Parathyroid adenoma (tissue), 2 donors: ENCODE measurements around the gene YRDC.

Experiments used
- H2AFZ ChIP-seq: fragments of 300-600 bp; sonication (generic); one replicate; pipeline ENCODE4 v1.7.0; 2017; ENCODE audit warnings: antibody characterized with exemption, mild to moderate bottlenecking
- H3K27ac ChIP-seq: fragments of 300-600 bp; sonication (generic); one replicate; pipeline ENCODE4 v1.7.0; 2017
- H3K27me3 ChIP-seq: fragments of 300-600 bp; sonication (generic); one replicate; pipeline ENCODE4 v1.7.0; 2017; ENCODE audit warnings: low read length; ENCODE audit not compliant: control insufficient read depth, insufficient read depth
- H3K36me3 ChIP-seq: fragments of 300-600 bp; sonication (generic); one replicate; pipeline ENCODE4 v1.7.0; 2017; ENCODE audit warnings: low read length; ENCODE audit not compliant: control insufficient read depth, insufficient read depth
- H3K4me1 ChIP-seq: fragments of 300-600 bp; sonication (generic); one replicate; pipeline ENCODE4 v1.7.0; 2017; ENCODE audit warnings: control low read depth
- H3K4me2 ChIP-seq: fragments of 300-600 bp; sonication (generic); one replicate; pipeline ENCODE4 v1.7.0; 2017; ENCODE audit warnings: low read length
- H3K4me3 ChIP-seq: fragments of 300-600 bp; sonication (generic); one replicate; pipeline ENCODE4 v1.7.0; 2017; ENCODE audit warnings: low read depth, low read length
- H3K79me2 ChIP-seq: fragments of 300-600 bp; sonication (generic); one replicate; pipeline ENCODE4 v1.7.0; 2017; ENCODE audit warnings: control low read depth
- H3K9ac ChIP-seq: fragments of 300-600 bp; sonication (generic); one replicate; pipeline ENCODE4 v1.7.0; 2017; ENCODE audit warnings: mild to moderate bottlenecking
- H3K9me3 ChIP-seq: fragments of 300-600 bp; sonication (generic); one replicate; pipeline ENCODE4 v1.7.0; 2017; ENCODE audit warnings: low read length; ENCODE audit not compliant: control insufficient read depth
- TF ChIP-seq, protein P1 (sequence below): fragments of 300-600 bp; sonication (generic); IDR thresholded peaks from one replicate; pipeline ENCODE4 v1.7.0; 2017; ENCODE audit warnings: antibody characterized with exemption, mild to moderate bottlenecking
- donor health status: primary hyperparathyroidism.

The YRDC gene

DNA sequence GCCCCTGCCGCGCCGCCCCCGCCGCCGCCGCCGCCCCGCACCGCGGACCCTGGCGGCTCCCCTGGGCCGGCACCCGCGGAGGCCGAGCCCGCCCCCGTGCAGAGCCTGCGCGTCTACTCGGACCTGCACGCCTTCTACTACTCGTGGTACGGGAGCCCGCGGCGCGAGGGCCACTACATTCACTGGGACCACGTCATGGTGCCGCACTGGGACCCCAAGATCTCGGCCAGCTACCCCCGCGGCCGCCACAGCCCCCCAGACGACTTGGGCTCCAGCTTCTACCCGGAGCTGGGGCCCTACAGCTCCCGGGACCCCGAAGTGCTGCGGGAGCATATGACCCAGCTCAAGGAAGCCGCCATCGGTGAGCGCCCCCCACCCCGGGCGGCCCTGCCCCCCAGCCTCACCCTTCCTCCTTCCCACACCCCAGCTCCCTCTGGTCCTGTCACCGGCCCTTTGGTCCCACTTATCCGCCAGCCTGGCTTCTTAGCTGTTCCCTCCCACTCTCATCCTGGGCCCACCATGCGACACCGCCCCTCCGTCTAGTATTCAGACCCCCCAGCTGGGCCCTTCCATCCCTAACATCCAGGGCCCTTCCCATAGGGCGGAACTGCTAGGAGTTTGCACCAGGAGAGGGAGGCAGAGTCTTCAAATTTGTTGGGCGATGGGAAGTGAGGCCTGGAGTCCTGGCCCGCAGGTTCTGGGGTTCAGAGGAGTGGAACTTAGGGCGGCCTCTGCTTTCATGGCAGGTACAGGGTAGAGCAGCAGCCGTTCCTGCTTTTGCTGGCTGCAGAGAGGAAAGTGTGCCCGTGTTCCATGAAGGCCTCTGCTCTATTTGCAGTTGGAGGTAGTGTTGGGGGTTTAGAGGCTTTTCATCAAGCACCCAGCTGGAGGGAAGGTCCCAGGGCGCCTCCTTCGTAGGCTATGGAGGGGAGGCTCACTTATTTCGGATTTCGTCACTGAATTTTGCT, 13.4 kb downstream of the YRDC start:
- Histone ChIP-seq H3K27me3 (no peaks in the 10 kb centered on the region), H3K4me1 (no peaks in the 10 kb centered on the region), H3K9me3 (no peaks in the 10 kb centered on the region), H3K9ac (no peak overlapping the region), H3K4me3 (peak overlapping the region; percentile 38), H3K27ac (no peak overlapping the region), H3K79me2 (no peaks in the 10 kb centered on the region), H3K4me2 (peak overlapping the region; percentile 56), H3K36me3 (no peaks in the 10 kb centered on the region), H2AFZ (peak overlapping the region; percentile 50)
- TF ChIP-seq, protein P1, sequence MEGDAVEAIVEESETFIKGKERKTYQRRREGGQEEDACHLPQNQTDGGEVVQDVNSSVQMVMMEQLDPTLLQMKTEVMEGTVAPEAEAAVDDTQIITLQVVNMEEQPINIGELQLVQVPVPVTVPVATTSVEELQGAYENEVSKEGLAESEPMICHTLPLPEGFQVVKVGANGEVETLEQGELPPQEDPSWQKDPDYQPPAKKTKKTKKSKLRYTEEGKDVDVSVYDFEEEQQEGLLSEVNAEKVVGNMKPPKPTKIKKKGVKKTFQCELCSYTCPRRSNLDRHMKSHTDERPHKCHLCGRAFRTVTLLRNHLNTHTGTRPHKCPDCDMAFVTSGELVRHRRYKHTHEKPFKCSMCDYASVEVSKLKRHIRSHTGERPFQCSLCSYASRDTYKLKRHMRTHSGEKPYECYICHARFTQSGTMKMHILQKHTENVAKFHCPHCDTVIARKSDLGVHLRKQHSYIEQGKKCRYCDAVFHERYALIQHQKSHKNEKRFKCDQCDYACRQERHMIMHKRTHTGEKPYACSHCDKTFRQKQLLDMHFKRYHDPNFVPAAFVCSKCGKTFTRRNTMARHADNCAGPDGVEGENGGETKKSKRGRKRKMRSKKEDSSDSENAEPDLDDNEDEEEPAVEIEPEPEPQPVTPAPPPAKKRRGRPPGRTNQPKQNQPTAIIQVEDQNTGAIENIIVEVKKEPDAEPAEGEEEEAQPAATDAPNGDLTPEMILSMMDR, result peak; percentile 10

DNA sequence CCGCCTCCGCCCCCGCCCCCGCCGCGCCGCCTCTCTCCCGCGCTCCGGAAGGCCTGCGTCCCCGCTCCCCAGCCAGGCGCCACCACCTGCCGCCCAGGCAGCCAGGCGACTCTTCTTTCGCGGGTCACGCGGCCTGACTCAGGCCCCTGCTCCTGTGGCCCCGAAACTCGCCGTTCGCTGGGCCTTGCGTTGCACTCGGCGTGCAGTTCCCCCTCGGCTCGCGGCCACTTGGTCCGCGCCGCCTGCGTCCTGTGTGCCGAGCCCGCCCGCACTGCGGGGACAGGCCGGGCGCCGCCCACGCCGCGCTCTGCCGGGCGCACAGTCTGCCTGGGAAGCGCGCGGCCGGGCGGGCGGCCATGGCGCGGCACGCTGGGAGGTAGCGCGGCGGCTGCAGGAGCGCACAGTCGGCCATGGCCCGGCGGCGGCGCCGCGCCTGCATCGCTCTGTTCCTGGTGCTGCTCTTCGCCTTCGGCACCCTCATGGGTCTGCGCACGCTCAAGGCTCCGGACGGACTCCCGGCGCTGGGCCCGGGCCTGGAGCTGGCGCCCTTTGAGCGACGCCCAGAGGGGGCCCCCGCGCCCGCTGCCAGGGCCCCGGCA, 14.1 kb downstream of the YRDC start, which contains the start of gene MANEAL:
Gene MANEAL (plus strand): TSS at position 75 of the 599 bp plus-strand sequence. CDS start 336 bp downstream, at position 411.
- H3K36me3 ChIP-seq, result no peaks in the 10 kb centered on the region
- no peak within 1 kb of the TSS for H3K27ac ChIP-seq
- no peaks in the 10 kb centered on the region for H3K9me3 ChIP-seq
- H3K27me3 ChIP-seq, result no peaks in the 10 kb centered on the region
- H3K79me2 ChIP-seq, result no peaks in the 10 kb centered on the region
- peak within 1 kb of the TSS; percentile 38 for H3K4me3 ChIP-seq
- no peaks in the 10 kb centered on the region for H3K4me1 ChIP-seq
- TF ChIP-seq, protein P1, result no peak
- no peak within 1 kb of the TSS for H3K9ac ChIP-seq
- peak within 1 kb of the TSS; percentile 83 for H2AFZ ChIP-seq
- H3K4me2 ChIP-seq, result peak within 1 kb of the TSS; percentile 78

DNA sequence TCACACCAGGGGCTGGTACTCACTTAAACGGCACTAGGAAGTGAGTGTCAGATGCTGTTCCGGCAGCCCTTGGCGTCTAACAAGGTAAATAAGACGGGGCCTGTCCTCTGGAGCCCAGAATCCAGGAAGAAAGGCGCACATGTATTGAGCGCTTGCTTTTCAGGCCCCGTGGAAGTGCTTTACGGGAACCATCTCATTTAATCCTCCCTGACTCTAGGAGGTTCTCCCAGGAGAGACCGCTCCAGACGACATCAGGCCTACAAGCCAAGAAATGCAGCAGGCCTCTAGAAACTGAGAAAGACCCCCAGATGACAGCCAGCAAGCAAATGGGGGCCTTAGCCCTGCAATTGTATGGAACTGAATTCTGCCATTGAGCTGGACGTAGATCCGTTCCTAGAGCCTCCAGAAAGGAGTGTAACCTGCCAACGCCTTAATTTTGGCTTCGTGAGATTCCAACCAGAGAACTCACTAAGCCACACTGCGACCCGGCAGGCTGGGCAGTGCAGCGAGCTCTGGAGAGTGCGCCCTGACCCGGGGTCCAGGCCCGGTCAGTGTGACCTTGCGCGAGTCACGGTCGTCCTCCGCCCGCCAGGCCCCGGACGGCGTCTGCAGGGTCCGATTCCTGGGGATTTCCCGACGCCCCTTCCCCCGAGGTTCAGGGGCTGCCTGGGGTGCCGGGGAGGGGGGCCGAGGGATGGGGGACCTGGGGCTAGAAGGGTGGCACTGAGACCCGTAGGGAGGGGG, 14.9 kb downstream of the YRDC start:
- Histone ChIP-seq H3K9ac (no peak overlapping the region), H3K9me3 (no peaks in the 10 kb centered on the region), H3K4me1 (no peaks in the 10 kb centered on the region), H3K79me2 (no peaks in the 10 kb centered on the region), H3K27ac (no peak overlapping the region), H3K4me2 (peak overlapping the region; percentile 44), H3K27me3 (no peaks in the 10 kb centered on the region), H3K36me3 (no peaks in the 10 kb centered on the region), H2AFZ (peak overlapping the region; percentile 83), H3K4me3 (peak overlapping the region; percentile 27)
- TF ChIP-seq, protein P1, result no peak

DNA sequence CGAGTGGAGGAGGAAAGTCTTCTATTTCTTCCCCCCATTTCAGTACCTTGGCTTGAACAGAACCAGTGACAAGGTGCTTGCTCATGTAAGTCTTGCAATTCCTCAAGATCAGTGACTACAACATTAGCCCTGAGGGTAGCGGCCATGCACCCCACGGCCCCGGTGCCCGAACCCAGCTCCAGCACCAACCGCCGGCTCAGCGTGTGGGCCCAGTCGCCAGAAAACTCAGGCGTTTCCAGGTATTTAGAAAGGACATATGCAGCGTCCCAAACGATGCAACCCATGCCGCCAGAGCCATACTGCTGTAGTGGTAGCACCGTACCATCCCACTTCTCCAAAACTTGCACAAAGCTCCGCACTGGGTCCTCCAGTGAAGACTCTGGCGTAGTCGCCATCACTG, 25.5 kb downstream of the YRDC start:
- H3K4me2 ChIP-seq, result no peak overlapping the region
- H3K79me2 ChIP-seq, result no peaks in the 10 kb centered on the region
- TF ChIP-seq, protein P1, result no peak
- no peaks in the 10 kb centered on the region for H3K27me3 ChIP-seq
- no peaks in the 10 kb centered on the region for H3K4me1 ChIP-seq
- H3K36me3 ChIP-seq, result no peaks in the 10 kb centered on the region
- H3K9me3 ChIP-seq, result no peaks in the 10 kb centered on the region
- H2AFZ ChIP-seq, result no peak overlapping the region
- no peak overlapping the region for H3K9ac ChIP-seq
- no peak overlapping the region for H3K4me3 ChIP-seq
- no peak overlapping the region for H3K27ac ChIP-seq
